NB4 (cell line): Measurements from ENCODE around the gene COL4A5.

ENCODE experiments used
- DNase-seq: peaks from one replicate; pipeline ENCODE4 v3.0.0; 2010; ENCODE audit warnings: low read depth
- H3K4me3 ChIP-seq: one replicate; pipeline ENCODE4 v1.5.1; 2011; ENCODE audit warnings: mild to moderate bottlenecking, low read depth, low read length, moderate library complexity
- CTCF ChIP-seq: IDR thresholded peaks from one replicate; pipeline ENCODE4 v1.5.1; 2012; ENCODE audit warnings: low read depth, low read length
- MAX ChIP-seq: IDR thresholded peaks from 2 replicates; pipeline ENCODE4 v1.6.1; 2011; ENCODE audit warnings: low read depth, low read length
- MYC ChIP-seq: IDR thresholded peaks from 2 replicates; pipeline ENCODE4 v1.6.1; 2011; ENCODE audit warnings: low read depth, low read length
- POLR2A ChIP-seq: IDR thresholded peaks from 2 replicates; pipeline ENCODE4 v1.6.1; 2011; ENCODE audit warnings: mild to moderate bottlenecking; ENCODE audit not compliant: insufficient read length; ENCODE audit errors: extremely low read depth

The COL4A5 gene

GRCh38 chrX:108734426-108734825, 294.8 kb downstream of the COL4A5 start:
- no peak for DNase-seq
- TF ChIP-seq MAX, result no peak
- TF ChIP-seq POLR2A, result no peak
- TF ChIP-seq CTCF, result no peak
- no peak for TF ChIP-seq MYC
- H3K4me3 ChIP-seq, result no peak overlapping the region

- no peak for DNase-seq
- TF ChIP-seq CTCF (no peak), MAX (no peak), MYC (no peak), POLR2A (no peak)
- no peak overlapping the region for H3K4me3 ChIP-seq
Measured at GRCh38 chrX:108735091-108735678, 295.5 kb downstream of the COL4A5 start.

GRCh38 chrX:108735679-108736508, 296.3 kb downstream of the COL4A5 start:
- H3K4me3 ChIP-seq, result no peak overlapping the region
- no peak for DNase-seq
- TF ChIP-seq POLR2A (no peak), CTCF (no peak), MYC (no peak), MAX (no peak)

GRCh38 chrX:108736509-108737479, 297.2 kb downstream of the COL4A5 start, which contains the start of gene IRS4:
IRS4 (minus strand) TSS chrX:108736563.
- DNase-seq, result no peak
- TF ChIP-seq MAX (no peak), CTCF (no peak), POLR2A (no peak), MYC (no peak)
- no peak within 1 kb of the TSS for H3K4me3 ChIP-seq

GRCh38 chrX:108737754-108738153, 298.1 kb downstream of the COL4A5 start:
- TF ChIP-seq POLR2A (no peak), MAX (no peak), MYC (no peak), CTCF (no peak)
- DNase-seq, result no peak
- no peak overlapping the region for H3K4me3 ChIP-seq
